Cardiac ventricle fibroblast (primary cell): ENCODE results near the gene MAK. TPM values are rescaled to one million over a fixed set of nuclear protein-coding genes. Genes with fewer than 3 reads are reported as not detected.

ENCODE experiments used
- total RNA-seq: library from RNA; depleted of rRNA; stranded (reverse); fragments of >200 nt; gene quantifications from 2 replicates; pipeline ENCODE4 v1.2.3, GENCODE V29; 2015

MAK gene, protein sequence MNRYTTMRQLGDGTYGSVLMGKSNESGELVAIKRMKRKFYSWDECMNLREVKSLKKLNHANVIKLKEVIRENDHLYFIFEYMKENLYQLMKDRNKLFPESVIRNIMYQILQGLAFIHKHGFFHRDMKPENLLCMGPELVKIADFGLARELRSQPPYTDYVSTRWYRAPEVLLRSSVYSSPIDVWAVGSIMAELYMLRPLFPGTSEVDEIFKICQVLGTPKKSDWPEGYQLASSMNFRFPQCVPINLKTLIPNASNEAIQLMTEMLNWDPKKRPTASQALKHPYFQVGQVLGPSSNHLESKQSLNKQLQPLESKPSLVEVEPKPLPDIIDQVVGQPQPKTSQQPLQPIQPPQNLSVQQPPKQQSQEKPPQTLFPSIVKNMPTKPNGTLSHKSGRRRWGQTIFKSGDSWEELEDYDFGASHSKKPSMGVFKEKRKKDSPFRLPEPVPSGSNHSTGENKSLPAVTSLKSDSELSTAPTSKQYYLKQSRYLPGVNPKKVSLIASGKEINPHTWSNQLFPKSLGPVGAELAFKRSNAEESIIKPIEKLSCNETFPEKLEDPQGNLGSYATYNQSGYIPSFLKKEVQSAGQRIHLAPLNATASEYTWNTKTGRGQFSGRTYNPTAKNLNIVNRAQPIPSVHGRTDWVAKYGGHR
- total RNA-seq = not detected in 2 replicates

DNA sequence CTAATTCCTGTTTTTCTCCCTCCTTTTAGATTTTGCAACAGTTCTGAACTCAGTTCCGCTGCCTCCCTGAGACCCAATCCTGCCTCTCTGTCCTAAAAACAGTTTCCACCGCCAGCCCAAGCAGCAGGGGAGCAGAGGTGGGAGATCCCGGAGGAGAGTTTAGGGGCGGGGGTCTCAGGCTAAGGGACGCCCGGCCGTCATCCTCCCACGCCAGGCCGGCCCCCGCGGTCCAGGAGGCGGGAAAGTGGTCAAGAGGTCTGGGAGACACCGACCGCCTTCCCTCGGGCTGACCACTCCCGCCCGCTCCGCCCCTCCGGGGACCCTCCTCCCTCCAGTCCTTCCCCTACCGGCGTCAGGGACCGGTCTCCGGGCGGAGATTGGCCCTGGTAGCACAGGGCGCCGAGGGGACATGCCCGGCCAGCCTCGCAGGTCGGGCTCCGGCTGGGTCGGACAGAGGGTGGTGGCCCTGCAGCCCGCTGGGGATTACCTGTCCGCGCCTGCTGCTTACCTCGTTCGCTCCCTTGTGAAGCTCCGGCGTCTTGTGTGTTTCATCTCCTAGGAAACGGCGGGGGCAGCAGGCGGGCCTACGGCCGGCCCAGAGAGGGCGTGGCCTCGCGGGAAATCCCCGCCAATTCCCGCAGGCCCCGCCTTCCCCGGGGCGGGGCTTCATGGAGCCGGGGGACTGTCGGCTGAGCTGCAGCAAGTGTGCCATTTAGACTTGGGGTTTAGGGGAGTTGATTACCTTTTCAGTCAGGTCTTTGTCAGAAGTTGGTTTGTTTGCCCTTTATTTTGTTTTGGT is at the start of gene MAK:
Gene MAK, minus strand, starts transcription at position 545 of the 799 bp plus-strand sequence. CDS start 7,891 bp downstream, outside the sequence.

DNA sequence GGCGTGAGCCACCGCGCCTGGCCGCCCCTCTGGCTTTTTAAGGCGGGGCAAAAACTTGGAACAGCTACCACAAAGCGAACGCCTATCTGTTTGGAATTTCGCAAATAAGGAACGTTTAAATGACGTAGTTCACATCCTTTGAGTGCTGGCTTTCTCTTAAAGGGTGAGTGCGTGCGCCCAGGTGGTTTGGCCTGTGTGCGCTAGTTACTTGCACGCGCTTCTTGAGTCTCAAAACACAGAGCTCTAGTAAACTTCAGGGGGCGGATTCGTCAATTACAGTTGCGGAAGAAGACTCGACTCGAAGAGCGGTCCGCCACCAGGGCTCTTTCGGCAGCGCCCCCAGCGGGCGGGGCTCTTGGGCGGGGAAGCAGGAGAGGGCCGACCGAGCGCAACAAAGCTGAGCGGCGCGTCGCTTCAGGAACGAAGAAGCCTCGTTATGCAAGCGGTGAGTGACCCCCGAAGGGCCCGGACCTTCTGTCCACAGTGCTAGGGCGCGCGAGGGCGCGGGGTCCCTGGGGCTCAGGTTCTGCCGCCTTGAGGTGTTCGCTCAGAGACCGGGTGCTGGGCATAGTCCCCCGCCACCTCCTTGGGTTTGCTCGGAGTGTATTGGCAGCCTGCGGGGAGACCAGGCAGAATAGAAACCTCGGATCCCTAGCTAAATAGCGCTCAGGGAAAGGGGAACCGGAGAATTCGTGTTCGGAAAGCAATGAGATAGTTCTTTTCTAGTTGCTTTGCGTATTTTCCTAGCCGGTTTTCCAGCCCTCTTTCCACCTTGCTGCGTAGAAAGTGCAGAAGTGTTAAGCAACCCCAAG is 48.6 kb upstream of the MAK start, which contains the start of gene SYCP2L:
Gene SYCP2L, plus strand, starts transcription at position 362 of the 812 bp plus-strand sequence. Its CDS starts 75 bp downstream, at position 437.

DNA sequence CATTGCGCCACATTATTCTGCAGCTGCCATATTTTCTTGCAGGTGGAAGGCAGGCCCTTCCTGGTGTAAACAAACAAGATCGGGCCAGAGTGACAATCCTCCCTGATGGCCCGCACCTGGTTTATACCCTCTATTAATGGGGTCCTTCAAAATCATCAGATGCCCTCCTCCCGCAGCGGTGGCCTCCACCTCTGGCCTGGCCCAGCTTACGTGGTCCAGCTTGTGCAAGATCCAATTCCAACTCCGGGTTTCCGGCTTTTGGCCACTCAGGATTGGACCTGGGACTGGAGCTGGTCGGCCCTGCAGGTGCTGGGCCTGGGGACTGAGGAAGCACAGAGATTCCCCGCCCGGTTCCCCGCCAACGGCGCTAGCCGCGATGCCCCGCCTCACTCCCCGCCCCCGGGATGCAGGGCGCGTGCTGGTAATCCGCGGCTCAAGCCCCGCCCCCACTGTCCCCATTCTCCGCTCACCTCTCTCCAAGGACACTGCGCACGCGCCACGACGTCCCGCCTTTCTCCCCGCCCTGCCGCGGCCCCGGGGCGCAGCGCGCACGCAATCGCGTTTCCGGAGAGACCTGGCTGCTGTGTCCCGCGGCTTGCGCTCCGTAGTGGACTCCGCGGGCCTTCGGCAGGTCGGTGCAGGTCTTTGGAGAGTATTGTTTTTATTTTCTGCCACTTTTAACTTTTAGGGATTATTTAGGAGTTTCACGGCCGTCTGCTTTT is 90.9 kb downstream of the MAK start, which contains the start of gene TMEM14B:
Gene TMEM14B, plus strand, starts transcription at position 555 of the 722 bp plus-strand sequence. CDS start 1,441 bp downstream, outside the sequence.

DNA sequence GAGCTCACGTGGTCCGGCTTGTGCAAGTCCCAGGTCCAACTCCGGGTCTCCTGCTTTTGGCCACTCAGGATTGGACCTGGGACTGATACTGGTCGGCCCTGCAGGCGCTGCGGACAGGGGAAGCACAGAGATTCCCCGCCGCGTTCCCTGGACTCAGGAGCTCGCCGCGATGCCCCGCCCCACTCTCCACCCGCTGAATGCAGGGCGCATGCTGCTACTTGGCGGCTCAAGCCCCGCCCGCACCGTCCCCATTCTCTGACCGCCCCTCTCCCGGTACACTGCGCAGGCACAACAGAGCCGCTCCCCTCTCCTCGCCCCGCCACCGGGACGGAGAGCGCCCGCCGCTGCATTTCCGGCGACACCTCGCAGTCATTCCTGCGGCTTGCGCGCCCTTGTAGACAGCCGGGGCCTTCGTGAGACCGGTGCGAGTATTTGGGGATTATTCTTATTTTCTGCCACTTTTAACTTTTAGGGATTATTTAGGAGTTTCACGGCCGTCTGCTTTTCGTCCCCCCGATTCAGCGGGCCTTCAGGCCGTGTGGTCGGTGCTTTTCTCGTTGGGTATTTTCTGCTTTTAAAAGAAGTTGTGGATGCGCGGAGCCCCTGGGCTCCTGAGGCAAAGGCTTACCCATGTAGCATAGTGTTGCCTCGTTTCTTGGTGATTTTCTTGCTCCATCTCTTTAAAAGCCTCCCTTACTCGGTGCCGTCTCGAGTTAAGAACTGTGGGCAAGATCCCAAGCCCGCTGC is 115.3 kb downstream of the MAK start, which contains the start of gene TMEM14C:
Gene TMEM14C, plus strand, starts transcription at position 251 of the 747 bp plus-strand sequence. CDS start 1,544 bp downstream, outside the sequence.

Other genes with a start within 250 kb of the MAK start
- gene C6orf52, start 143.9 kb downstream of the MAK start, total RNA-seq = not detected in 2 replicates
- gene PAK1IP1, start 143.6 kb downstream of the MAK start, total RNA-seq = 8.9 and 12.9 TPM in 2 replicates
- gene TMEM14C, start 115.5 kb downstream of the MAK start, total RNA-seq = 182 and 185 TPM in 2 replicates
- 45.9 and 51.0 TPM in 2 replicates for gene TMEM14B, start 90.7 kb downstream of the MAK start, total RNA-seq
- not detected in 2 replicates for gene GCM2, start 43.5 kb upstream of the MAK start, total RNA-seq
- not detected in 2 replicates for gene SYCP2L, start 48.5 kb upstream of the MAK start, total RNA-seq
- 4.1 and 5.2 TPM in 2 replicates for gene ELOVL2, start 205.8 kb upstream of the MAK start, total RNA-seq